Gastroesophageal sphincter (tissue), 4 donors: ENCODE results near the gene LRRC36. TPM values are rescaled to one million over a fixed set of nuclear protein-coding genes. Genes with fewer than 3 reads are reported as not detected.

Source experiments
- ATAC-seq: fragments of 150-250 bp; one replicate; pipeline ENCODE4 v1.9.1; 2016; ENCODE audit warnings: mild to moderate bottlenecking, moderate library complexity
- H3K27ac ChIP-seq, 4 donors: fragments of 200-600 bp; sonication (generic) in 3 of 4; 1 replicate in 3 of 4; 2 replicates in 1 of 4; pipeline ENCODE4 v1.5.1; 2016 to 2019
- H3K27me3 ChIP-seq: fragments of 200-600 bp; sonication (generic); one replicate; pipeline ENCODE4 v1.5.1; 2019
- H3K36me3 ChIP-seq, 2 donors: fragments of 200-600 bp; sonication (generic); one replicate each; pipeline ENCODE4 v1.5.1; 2019; ENCODE audit warnings: control low read depth in 1 of 2
- H3K4me1 ChIP-seq, 3 donors: fragments of 200-600 bp; sonication (generic); 1 replicate in 2 of 3; 2 replicates in 1 of 3; pipeline ENCODE4 v1.5.1; 2016 to 2019; ENCODE audit warnings: control low read depth in 2 of 3
- H3K4me3 ChIP-seq, 2 donors: fragments of 200-600 bp; sonication (generic); one replicate each; pipeline ENCODE4 v1.5.1; 2019; ENCODE audit warnings: mild to moderate bottlenecking in 1 of 2, moderate library complexity in 1 of 2
- H3K9me3 ChIP-seq, 3 donors: fragments of 200-600 bp; sonication (generic); one replicate each; pipeline ENCODE4 v1.5.1; 2017 to 2019; ENCODE audit warnings: control low read depth in 2 of 3
- CTCF ChIP-seq, 4 experiments: fragments of 200-600 bp in 2 of 4; fragments of 450-650 bp in 2 of 4; sonication (generic) in 1 of 4; IDR thresholded peaks; one replicate each; pipeline ENCODE4 v1.5.1; 2017 to 2019; ENCODE audit warnings: antibody characterized with exemption in 4 of 4, mild to moderate bottlenecking in 2 of 4, moderate library complexity in 2 of 4
- EP300 ChIP-seq: sonication (generic); formaldehyde crosslinking; IDR thresholded peaks from one replicate; pipeline ENCODE4 v1.6.1; 2017; ENCODE audit warnings: antibody characterized with exemption, mild to moderate bottlenecking
- POLR2A ChIP-seq, 2 donors: fragments of 450-650 bp; IDR thresholded peaks; one replicate each; pipeline ENCODE4 v1.6.1; 2017; ENCODE audit warnings: antibody characterized with exemption in 2 of 2, mild to moderate bottlenecking in 2 of 2, moderate library complexity in 1 of 2
- POLR2AphosphoS5 ChIP-seq: sonication (generic); formaldehyde crosslinking; IDR thresholded peaks from one replicate; pipeline ENCODE4 v1.6.1; 2017; ENCODE audit warnings: antibody characterized with exemption
- WGBS, 2 donors: methylation state at CpG; one replicate each; pipeline ENCODE4 v1.1.5; 2018; ENCODE audit warnings: low coverage in 1 of 2; 5-methylcytosine and 5-hydroxymethylcytosine counted together
- total RNA-seq, 4 donors: library from RNA; depleted of rRNA; stranded (reverse); fragments of >200 nt; gene quantifications; one replicate each; pipeline ENCODE4 v1.1.0, GENCODE V29; 2016

Gene LRRC36
- total RNA-seq, 4 donors from 2014 or later, result 0.27 TPM; not detected in 3

GRCh38 chr16:67415872-67416793, 89.5 kb downstream of the LRRC36 start, which contains the start of gene ZDHHC1:
TSS of gene ZDHHC1 (minus strand) at chr16:67416477. CDS start at chr16:67407775, 8,702 bp downstream.
- TF ChIP-seq EP300, result no peak
- peak in 3 of 4 experiments; percentile 65 to 74 (median 70) for TF ChIP-seq CTCF (IDR thresholded peaks at IDR 0.05)
- peak; percentile 67 for TF ChIP-seq POLR2AphosphoS5
- peak; percentile 32 to 50 for TF ChIP-seq POLR2A (IDR thresholded peaks at IDR 0.05)
- WGBS, 2 donors, result 0 to 5% methylated on average over 2 to 8 of the region's 73 CpGs
- Histone ChIP-seq H3K4me3 (peak within 1 kb of the TSS; percentile 89), H3K4me1 (peaks cover 0 to 29% (median 6%) of the 10 kb centered on the region in 3 donors), H3K27ac (peak within 1 kb of the TSS; percentile 53 to 89 (median 86)), H3K36me3 (no peaks in the 10 kb centered on the region), H3K9me3 (no peaks in the 10 kb centered on the region), H3K27me3 (no peaks in the 10 kb centered on the region)
- ATAC-seq, result peak; percentile 95

GRCh38 chr16:67417333-67418061, 90.9 kb downstream of the LRRC36 start:
- TF ChIP-seq POLR2A (IDR thresholded peaks at IDR 0.05), result no peak
- TF ChIP-seq CTCF (IDR thresholded peaks at IDR 0.05), result no peak
- no peak for TF ChIP-seq EP300
- Histone ChIP-seq H3K36me3 (no peaks in the 10 kb centered on the region), H3K9me3 (no peaks in the 10 kb centered on the region), H3K4me1 (peaks cover 0 to 29% (median 6%) of the 10 kb centered on the region in 3 donors), H3K4me3 (no peak overlapping the region), H3K27ac (no peak overlapping the region), H3K27me3 (no peaks in the 10 kb centered on the region)
- ATAC-seq, result no peak
- 83 to 88% methylated on average over 2 of the region's 2 CpGs for WGBS, 2 donors

GRCh38 chr16:67419502-67419901, 92.9 kb downstream of the LRRC36 start:
- Histone ChIP-seq H3K9me3 (no peaks in the 10 kb centered on the region), H3K4me1 (peaks cover 0 to 22% (median 6%) of the 10 kb centered on the region in 3 donors), H3K4me3 (no peak overlapping the region), H3K36me3 (no peaks in the 10 kb centered on the region), H3K27me3 (peaks cover 7% of the 10 kb centered on the region), H3K27ac (no peak overlapping the region)
- ATAC-seq, result no peak
- no peak for TF ChIP-seq CTCF (IDR thresholded peaks at IDR 0.05)
- no peak for TF ChIP-seq POLR2A (IDR thresholded peaks at IDR 0.05)
- TF ChIP-seq POLR2AphosphoS5, result no peak
- no peak for TF ChIP-seq EP300
- WGBS, 2 donors, result 85 to 100% methylated on average over 3 of the region's 3 CpGs

GRCh38 chr16:67419931-67420330, 93.3 kb downstream of the LRRC36 start:
- no peak overlapping the region for H3K4me3 ChIP-seq
- WGBS, 2 donors, result 55 to 78% methylated on average over 2 to 3 of the region's 3 CpGs
- H3K36me3 ChIP-seq, result no peaks in the 10 kb centered on the region
- TF ChIP-seq CTCF (IDR thresholded peaks at IDR 0.05) (no peak), POLR2A (IDR thresholded peaks at IDR 0.05) (no peak), POLR2AphosphoS5 (no peak), EP300 (no peak)
- peaks cover 0 to 18% (median 6%) of the 10 kb centered on the region in 3 donors for H3K4me1 ChIP-seq
- H3K27me3 ChIP-seq, result peaks cover 11% of the 10 kb centered on the region
- H3K27ac ChIP-seq, result no peak overlapping the region
- H3K9me3 ChIP-seq, result no peaks in the 10 kb centered on the region
- no peak for ATAC-seq
